Mesenchymal stem cell (in vitro differentiated cells and primary cell): ENCODE measurements around the gene ARHGAP6.

Experiments used
- DNase-seq: peaks from one replicate; pipeline ENCODE4 v3.0.0-alpha.2; 2013
- H2AFZ ChIP-seq: one replicate; pipeline ENCODE4 v1.6.1; 2013; ENCODE audit warnings: low read depth, mild to moderate bottlenecking, control low read depth, inconsistent platforms, low read length, moderate library complexity
- H2AK5ac ChIP-seq: 2 replicates; pipeline ENCODE4 v1.6.1; 2013; ENCODE audit warnings: low read length, moderate library complexity, mild to moderate bottlenecking, inconsistent platforms; ENCODE audit not compliant: severe bottlenecking
- H2BK120ac ChIP-seq: one replicate; pipeline ENCODE4 v1.6.1; 2013; ENCODE audit warnings: low read depth, mild to moderate bottlenecking, inconsistent platforms, low read length, moderate library complexity
- H2BK12ac ChIP-seq, 2 experiments: one replicate each; pipeline ENCODE4 v1.6.1; 2013; ENCODE audit warnings: inconsistent platforms in 2 of 2, low read length in 2 of 2, mild to moderate bottlenecking in 2 of 2, moderate library complexity in 2 of 2, control low read depth in 1 of 2
- H2BK15ac ChIP-seq: one replicate; pipeline ENCODE4 v1.6.1; 2013; ENCODE audit warnings: mild to moderate bottlenecking, low read depth, inconsistent platforms; ENCODE audit not compliant: poor library complexity, severe bottlenecking
- H2BK5ac ChIP-seq: 2 replicates; pipeline ENCODE4 v1.6.1; 2013; ENCODE audit warnings: low read depth, mild to moderate bottlenecking, low read length, control low read depth, inconsistent platforms; ENCODE audit not compliant: poor library complexity, severe bottlenecking
- H3K14ac ChIP-seq, 2 experiments: one replicate each; pipeline ENCODE4 v1.6.1; 2013; ENCODE audit warnings: inconsistent platforms in 2 of 2, low read length in 2 of 2, control low read depth in 1 of 2, mild to moderate bottlenecking in 1 of 2, moderate library complexity in 1 of 2
- H3K18ac ChIP-seq, 2 experiments: one replicate each; pipeline ENCODE4 v1.6.1; 2013; ENCODE audit warnings: inconsistent platforms in 2 of 2, low read length in 2 of 2, control low read depth in 1 of 2, low read depth in 1 of 2, mild to moderate bottlenecking in 1 of 2
- H3K23ac ChIP-seq, 2 experiments: one replicate each; pipeline ENCODE4 v1.6.1; 2013; ENCODE audit warnings: inconsistent platforms in 2 of 2, low read length in 2 of 2, mild to moderate bottlenecking in 2 of 2, moderate library complexity in 2 of 2, control low read depth in 1 of 2
- H3K27ac ChIP-seq: 2 replicates; pipeline ENCODE4 v1.5.1; 2013; ENCODE audit warnings: mild to moderate bottlenecking, moderate library complexity, low read length, control low read depth, inconsistent platforms; ENCODE audit not compliant: poor library complexity, severe bottlenecking
- H3K27me3 ChIP-seq, 2 experiments: 2 replicates each; pipeline versions ENCODE4 v1.6.1 to v1.7.0; 2013; ENCODE audit warnings: low read length in 2 of 2, mild to moderate bottlenecking in 2 of 2, moderate library complexity in 2 of 2, control low read depth in 1 of 2, inconsistent platforms in 1 of 2; ENCODE audit not compliant: control insufficient read depth in 1 of 2, insufficient read depth in 1 of 2
- H3K36me3 ChIP-seq, 2 experiments: 2 replicates each; pipeline versions ENCODE4 v1.6.1 to v1.7.0; 2013; ENCODE audit warnings: low read length in 2 of 2, control low read depth in 1 of 2, inconsistent platforms in 1 of 2, low read depth in 1 of 2, mild to moderate bottlenecking in 1 of 2; ENCODE audit not compliant: insufficient read depth in 2 of 2, control insufficient read depth in 1 of 2
- H3K4ac ChIP-seq, 2 experiments: one replicate each; pipeline ENCODE4 v1.6.1; 2013; ENCODE audit warnings: inconsistent platforms in 2 of 2, low read length in 2 of 2, mild to moderate bottlenecking in 2 of 2, moderate library complexity in 2 of 2, control low read depth in 1 of 2, low read depth in 1 of 2
- H3K4me1 ChIP-seq: 2 replicates; pipeline ENCODE4 v1.6.1; 2013; ENCODE audit warnings: low read depth, low read length, control low read depth; ENCODE audit not compliant: control insufficient read depth, insufficient read depth
- H3K4me2 ChIP-seq: 2 replicates; pipeline ENCODE4 v1.6.1; 2013; ENCODE audit warnings: low read length, mild to moderate bottlenecking, inconsistent platforms; ENCODE audit not compliant: poor library complexity, severe bottlenecking
- H3K4me3 ChIP-seq, 2 experiments: 2 replicates each; pipeline versions ENCODE4 v1.5.1 to v1.7.0; 2013; ENCODE audit warnings: low read length in 2 of 2, mild to moderate bottlenecking in 2 of 2, control low read depth in 1 of 2, low read depth in 1 of 2; ENCODE audit not compliant: insufficient read depth in 1 of 2
- H3K79me1 ChIP-seq: replicated peaks from 2 replicates; pipeline ENCODE4 v1.6.1; 2013; ENCODE audit warnings: mild to moderate bottlenecking, control low read depth, low read length, inconsistent platforms; ENCODE audit not compliant: poor library complexity, severe bottlenecking
- H3K9ac ChIP-seq: 2 replicates; pipeline ENCODE4 v1.7.0; 2013; ENCODE audit warnings: mild to moderate bottlenecking, low read length, moderate library complexity
- H3K9me3 ChIP-seq: 2 replicates; pipeline ENCODE4 v1.7.0; 2013; ENCODE audit warnings: mild to moderate bottlenecking, low read length; ENCODE audit not compliant: control insufficient read depth
- H4K8ac ChIP-seq: one replicate; pipeline ENCODE4 v1.6.1; 2013; ENCODE audit warnings: inconsistent platforms, mild to moderate bottlenecking, low read length, moderate library complexity
- H4K91ac ChIP-seq: one replicate; pipeline ENCODE4 v1.6.1; 2013; ENCODE audit warnings: mild to moderate bottlenecking, low read length, inconsistent platforms
- WGBS: methylation state at CpG from one replicate; pipeline ENCODE4 v1.1.7; 2013; ENCODE audit warnings: mixed read lengths; 5-methylcytosine and 5-hydroxymethylcytosine counted together

Gene ARHGAP6

GRCh38 chrX:11465648-11466411 lies 199.9 kb downstream of the ARHGAP6 start:
- no peak overlapping the region for H3K4me3 ChIP-seq
- H3K9ac ChIP-seq = no peak overlapping the region
- H4K8ac ChIP-seq = no peak overlapping the region
- no peak overlapping the region for H2AK5ac ChIP-seq
- no peak overlapping the region for H2BK15ac ChIP-seq
- H3K18ac ChIP-seq = no peak overlapping the region
- H3K9me3 ChIP-seq = no peaks in the 10 kb centered on the region
- no peak overlapping the region for H3K27ac ChIP-seq
- H3K4me2 ChIP-seq = no peak overlapping the region
- H3K79me1 ChIP-seq = no peaks in the 10 kb centered on the region
- H3K4ac ChIP-seq = no peak overlapping the region
- no peak overlapping the region for H2BK5ac ChIP-seq
- H4K91ac ChIP-seq = no peak overlapping the region
- no peaks in the 10 kb centered on the region for H3K27me3 ChIP-seq
- H2BK12ac ChIP-seq = no peak overlapping the region
- no peak overlapping the region for H3K14ac ChIP-seq
- no peak for DNase-seq
- H3K4me1 ChIP-seq = peaks cover 1% of the 10 kb centered on the region
- no peaks in the 10 kb centered on the region for H3K36me3 ChIP-seq
- H2BK120ac ChIP-seq = no peak overlapping the region
- H2AFZ ChIP-seq = no peak overlapping the region
- no peak overlapping the region for H3K23ac ChIP-seq
- 78% methylated on average over 4 of the region's 5 CpGs for WGBS

- no peaks in the 10 kb centered on the region for H3K36me3 ChIP-seq
- H3K27me3 ChIP-seq = no peaks in the 10 kb centered on the region
- H3K27ac ChIP-seq = no peak overlapping the region
- H2AFZ ChIP-seq = no peak overlapping the region
- H3K4me1 ChIP-seq = peaks cover 1% of the 10 kb centered on the region
- no peak overlapping the region for H3K4me3 ChIP-seq
- no peak overlapping the region for H3K23ac ChIP-seq
- no peak overlapping the region for H2BK12ac ChIP-seq
- H2BK5ac ChIP-seq = no peak overlapping the region
- H3K4me2 ChIP-seq = no peak overlapping the region
- H3K9me3 ChIP-seq = no peaks in the 10 kb centered on the region
- no peak overlapping the region for H3K4ac ChIP-seq
- H3K14ac ChIP-seq = no peak overlapping the region
- WGBS = 92% methylated on average over 6 of the region's 8 CpGs
- no peak overlapping the region for H2AK5ac ChIP-seq
- H4K91ac ChIP-seq = no peak overlapping the region
- no peaks in the 10 kb centered on the region for H3K79me1 ChIP-seq
- no peak overlapping the region for H2BK120ac ChIP-seq
- no peak overlapping the region for H2BK15ac ChIP-seq
- DNase-seq = no peak
- no peak overlapping the region for H3K9ac ChIP-seq
- H3K18ac ChIP-seq = no peak overlapping the region
- no peak overlapping the region for H4K8ac ChIP-seq
Measured at GRCh38 chrX:11464836-11465463, 200.8 kb downstream of the ARHGAP6 start.

GRCh38 chrX:11464380-11464779 lies 201.3 kb downstream of the ARHGAP6 start:
- H3K9ac ChIP-seq = no peak overlapping the region
- no peak overlapping the region for H2BK5ac ChIP-seq
- no peak overlapping the region for H2AK5ac ChIP-seq
- no peak overlapping the region for H2BK15ac ChIP-seq
- H2BK120ac ChIP-seq = no peak overlapping the region
- H3K14ac ChIP-seq = no peak overlapping the region
- no peak overlapping the region for H4K8ac ChIP-seq
- H3K4ac ChIP-seq = no peak overlapping the region
- H4K91ac ChIP-seq = no peak overlapping the region
- H3K79me1 ChIP-seq = no peaks in the 10 kb centered on the region
- H3K4me3 ChIP-seq = no peak overlapping the region
- 100% methylated on average over 1 of the region's 1 CpG for WGBS
- peaks cover 1% of the 10 kb centered on the region for H3K4me1 ChIP-seq
- no peaks in the 10 kb centered on the region for H3K36me3 ChIP-seq
- no peaks in the 10 kb centered on the region for H3K9me3 ChIP-seq
- DNase-seq = no peak
- H2AFZ ChIP-seq = no peak overlapping the region
- no peak overlapping the region for H2BK12ac ChIP-seq
- H3K18ac ChIP-seq = no peak overlapping the region
- no peak overlapping the region for H3K4me2 ChIP-seq
- no peak overlapping the region for H3K23ac ChIP-seq
- H3K27ac ChIP-seq = no peak overlapping the region
- no peaks in the 10 kb centered on the region for H3K27me3 ChIP-seq

GRCh38 chrX:11462648-11463047 lies 203.1 kb downstream of the ARHGAP6 start:
- no peak overlapping the region for H3K23ac ChIP-seq

More at GRCh38 chrX:11462648-11463047, 203.1 kb downstream of the ARHGAP6 start:
- WGBS = 100% methylated on average over 2 of the region's 2 CpGs
- H2AK5ac ChIP-seq = no peak overlapping the region
- no peak overlapping the region for H4K8ac ChIP-seq
- H2BK120ac ChIP-seq = no peak overlapping the region
- H3K9me3 ChIP-seq = no peaks in the 10 kb centered on the region
- no peak overlapping the region for H2BK15ac ChIP-seq
- H3K14ac ChIP-seq = no peak overlapping the region
- peaks cover 1% of the 10 kb centered on the region for H3K4me1 ChIP-seq
- H3K4me3 ChIP-seq = no peak overlapping the region
- H2AFZ ChIP-seq = no peak overlapping the region
- H3K4me2 ChIP-seq = no peak overlapping the region
- H2BK12ac ChIP-seq = no peak overlapping the region
- no peak overlapping the region for H3K27ac ChIP-seq
- no peak overlapping the region for H3K18ac ChIP-seq
- no peak overlapping the region for H2BK5ac ChIP-seq
- no peak overlapping the region for H3K4ac ChIP-seq
- H3K27me3 ChIP-seq = no peaks in the 10 kb centered on the region
- no peak for DNase-seq
- no peak overlapping the region for H4K91ac ChIP-seq
- no peaks in the 10 kb centered on the region for H3K36me3 ChIP-seq
- H3K9ac ChIP-seq = no peak overlapping the region
- no peaks in the 10 kb centered on the region for H3K79me1 ChIP-seq
